HEK293 (cell line): ENCODE measurements around the gene C12orf54.

Source experiments
- CTCF ChIP-seq: fragments of 450-650 bp; formaldehyde crosslinking; IDR thresholded peaks from 2 replicates; pipeline ENCODE4 v1.5.1; 2016; ENCODE audit warnings: missing biosample characterization, missing genetic modification characterization
- GLI4 ChIP-seq: fragments of 450-650 bp; formaldehyde crosslinking; IDR thresholded peaks from 2 replicates; pipeline ENCODE4 v1.5.1; 2016; ENCODE audit warnings: missing biosample characterization, missing genetic modification characterization
- ZBTB7A ChIP-seq: fragments of 450-650 bp; formaldehyde crosslinking; IDR thresholded peaks from 2 replicates; pipeline ENCODE4 v1.5.1; 2016; ENCODE audit warnings: low read depth, missing biosample characterization, missing genetic modification characterization
- ZEB2 ChIP-seq: fragments of 450-650 bp; formaldehyde crosslinking; IDR thresholded peaks from 2 replicates; pipeline ENCODE4 v1.5.1; 2016; ENCODE audit warnings: missing biosample characterization, missing genetic modification characterization
- ZNF24 ChIP-seq: fragments of 450-650 bp; formaldehyde crosslinking; IDR thresholded peaks from 2 replicates; pipeline ENCODE4 v1.5.1; 2016; ENCODE audit warnings: missing biosample characterization, missing genetic modification characterization
- ZNF350 ChIP-seq: fragments of 450-650 bp; formaldehyde crosslinking; IDR thresholded peaks from 2 replicates; pipeline ENCODE4 v1.5.0; 2017; ENCODE audit warnings: missing biosample characterization, mild to moderate bottlenecking, missing genetic modification characterization
- ZNF518A ChIP-seq: fragments of 450-650 bp; formaldehyde crosslinking; conservative IDR thresholded peaks from 2 replicates; pipeline ENCODE4 v1.5.1; 2016; ENCODE audit warnings: low read depth, missing biosample characterization, missing genetic modification characterization
- ZNF639 ChIP-seq: fragments of 450-650 bp; formaldehyde crosslinking; IDR thresholded peaks from 2 replicates; pipeline ENCODE4 v1.5.1; 2016; ENCODE audit warnings: missing biosample characterization, missing genetic modification characterization
- ZNF792 ChIP-seq: fragments of 450-650 bp; formaldehyde crosslinking; IDR thresholded peaks from 2 replicates; pipeline ENCODE4 v1.5.1; 2016; ENCODE audit warnings: missing biosample characterization, missing genetic modification characterization

GRCh38 chr12:48473061-48473460, 9.2 kb upstream of the C12orf54 start:
- TF ChIP-seq ZNF792 (tag by site-specific recombination), result no peak
- no peak for TF ChIP-seq ZBTB7A (tag by site-specific recombination)
- no peak for TF ChIP-seq ZNF518A
- TF ChIP-seq CTCF, result no peak
- TF ChIP-seq ZNF24 (tag by site-specific recombination), result no peak
- no peak for TF ChIP-seq ZNF639 (tag by site-specific recombination)
- no peak for TF ChIP-seq ZNF350
- TF ChIP-seq ZEB2 (tag by site-specific recombination), result no peak
- TF ChIP-seq GLI4 (tag by site-specific recombination), result no peak
